NCI-H446 treated with DMSO at 0.1 percent for 48 hours (cell line): ENCODE measurements around the gene DHRS7C.
"Not testable (repeated sequence)": the region's sequence is repeated elsewhere in the genome, so short reads cannot be mapped to it uniquely, and the experiment has no call there.

Experiments
- DNase-seq: peaks from one replicate; lab custom pipeline; 2025; lab: John Stamatoyannopoulos, UW

Gene DHRS7C

GRCh38 chr17:9810100-9810949 lies 18.9 kb upstream of the DHRS7C start:
- no peak for DNase-seq

GRCh38 chr17:9809409-9809808 lies 18.0 kb upstream of the DHRS7C start:
- no peak for DNase-seq

- no peak for DNase-seq
These were observed 15.3 kb upstream of the DHRS7C start for GRCh38 chr17:9806699-9807098.

GRCh38 chr17:9805769-9806168 lies 14.4 kb upstream of the DHRS7C start:
- no peak for DNase-seq

GRCh38 chr17:9802697-9803096 lies 11.3 kb upstream of the DHRS7C start:
- DNase-seq, result no peak

GRCh38 chr17:9802294-9802693 lies 10.9 kb upstream of the DHRS7C start:
- no peak for DNase-seq

- no peak for DNase-seq
These were observed 10.1 kb upstream of the DHRS7C start for GRCh38 chr17:9801505-9801904.

- no peak for DNase-seq
These were observed 7.3 kb upstream of the DHRS7C start for GRCh38 chr17:9798724-9799123.

- no peak for DNase-seq
These were observed 6.6 kb upstream of the DHRS7C start for GRCh38 chr17:9798008-9798407.

- no peak for DNase-seq
These were observed 919 bp upstream of the DHRS7C start for GRCh38 chr17:9792181-9792840.

GRCh38 chr17:9790316-9790715 lies 1.1 kb downstream of the DHRS7C start:
- DNase-seq, result no peak

GRCh38 chr17:9788601-9789000 lies 2.8 kb downstream of the DHRS7C start:
- DNase-seq, result no peak

GRCh38 chr17:9784544-9784943 lies 6.8 kb downstream of the DHRS7C start:
- DNase-seq, result no peak

- not testable (repeated sequence) for DNase-seq
These were observed 7.9 kb downstream of the DHRS7C start for GRCh38 chr17:9783465-9783864.

GRCh38 chr17:9783050-9783449 lies 8.3 kb downstream of the DHRS7C start:
- DNase-seq, result no peak

GRCh38 chr17:9780552-9780951 lies 10.8 kb downstream of the DHRS7C start:
- no peak for DNase-seq

GRCh38 chr17:9776911-9777310 lies 14.5 kb downstream of the DHRS7C start:
- DNase-seq, result no peak

GRCh38 chr17:9772658-9773057 lies 18.7 kb downstream of the DHRS7C start:
- no peak for DNase-seq

GRCh38 chr17:9771465-9771864 lies 19.9 kb downstream of the DHRS7C start:
- DNase-seq, result no peak

GRCh38 chr17:9769036-9769695 lies 22.2 kb downstream of the DHRS7C start:
- DNase-seq, result no peak

GRCh38 chr17:9768381-9768934 lies 22.9 kb downstream of the DHRS7C start:
- no peak for DNase-seq

GRCh38 chr17:9767432-9767991 lies 23.9 kb downstream of the DHRS7C start:
- no peak for DNase-seq
